Osteocyte (in vitro differentiated cells): ENCODE results near the gene IFT43. TPM values are rescaled to one million over a fixed set of nuclear protein-coding genes. Genes with fewer than 3 reads are reported as not detected.

Experiments
- DNase-seq: peaks from one replicate; pipeline ENCODE4 v3.0.0; 2021; ENCODE audit warnings: mixed read lengths; ENCODE audit not compliant: unreplicated experiment; ENCODE audit errors: extremely low spot score
- H3K27ac Mint-ChIP-seq: one replicate; pipeline ENCODE4 v1.8.0; 2021; ENCODE audit warnings: mild to moderate bottlenecking, mixed read lengths; ENCODE audit not compliant: unreplicated experiment
- H3K27me3 Mint-ChIP-seq: one replicate; pipeline ENCODE4 v1.8.0; 2021; ENCODE audit warnings: mixed read lengths; ENCODE audit not compliant: unreplicated experiment
- H3K36me3 Mint-ChIP-seq: one replicate; pipeline ENCODE4 v1.8.0; 2021; ENCODE audit warnings: mixed read lengths; ENCODE audit not compliant: unreplicated experiment
- H3K4me1 Mint-ChIP-seq: one replicate; pipeline ENCODE4 v1.8.0; 2021; ENCODE audit warnings: mixed read lengths; ENCODE audit not compliant: unreplicated experiment
- H3K4me3 Mint-ChIP-seq: one replicate; pipeline ENCODE4 v1.8.0; 2021; ENCODE audit warnings: mild to moderate bottlenecking, moderate library complexity, mixed read lengths; ENCODE audit not compliant: unreplicated experiment
- H3K9me3 Mint-ChIP-seq: one replicate; pipeline ENCODE4 v1.8.0; 2021; ENCODE audit warnings: mixed read lengths; ENCODE audit not compliant: unreplicated experiment
- total RNA-seq: library from RNA; stranded (reverse); gene quantifications from 2 replicates; pipeline ENCODE4 v1.2.1, GENCODE V29; 2021
- TF ChIP-seq, protein P1 (sequence below): fragments of 200-600 bp; sonication (generic); IDR thresholded peaks from 2 replicates; pipeline ENCODE4 v1.5.0; 2021; ENCODE audit warnings: antibody characterized with exemption, mild to moderate bottlenecking, moderate library complexity

Gene IFT43
- total RNA-seq, 1 donor from 2014 or later: 29.0 TPM

GRCh38 chr14:76011930-76012329 lies 26.4 kb downstream of the IFT43 start:
- Mint-ChIP-seq H3K27ac (no peak overlapping the region), H3K4me3 (no peak overlapping the region), H3K4me1 (peaks cover 2% of the 10 kb centered on the region), H3K36me3 (peaks cover 61% of the 10 kb centered on the region), H3K9me3 (no peaks in the 10 kb centered on the region), H3K27me3 (no peaks in the 10 kb centered on the region)
- DNase-seq: no peak
- TF ChIP-seq, protein P1, sequence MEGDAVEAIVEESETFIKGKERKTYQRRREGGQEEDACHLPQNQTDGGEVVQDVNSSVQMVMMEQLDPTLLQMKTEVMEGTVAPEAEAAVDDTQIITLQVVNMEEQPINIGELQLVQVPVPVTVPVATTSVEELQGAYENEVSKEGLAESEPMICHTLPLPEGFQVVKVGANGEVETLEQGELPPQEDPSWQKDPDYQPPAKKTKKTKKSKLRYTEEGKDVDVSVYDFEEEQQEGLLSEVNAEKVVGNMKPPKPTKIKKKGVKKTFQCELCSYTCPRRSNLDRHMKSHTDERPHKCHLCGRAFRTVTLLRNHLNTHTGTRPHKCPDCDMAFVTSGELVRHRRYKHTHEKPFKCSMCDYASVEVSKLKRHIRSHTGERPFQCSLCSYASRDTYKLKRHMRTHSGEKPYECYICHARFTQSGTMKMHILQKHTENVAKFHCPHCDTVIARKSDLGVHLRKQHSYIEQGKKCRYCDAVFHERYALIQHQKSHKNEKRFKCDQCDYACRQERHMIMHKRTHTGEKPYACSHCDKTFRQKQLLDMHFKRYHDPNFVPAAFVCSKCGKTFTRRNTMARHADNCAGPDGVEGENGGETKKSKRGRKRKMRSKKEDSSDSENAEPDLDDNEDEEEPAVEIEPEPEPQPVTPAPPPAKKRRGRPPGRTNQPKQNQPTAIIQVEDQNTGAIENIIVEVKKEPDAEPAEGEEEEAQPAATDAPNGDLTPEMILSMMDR: no peak

GRCh38 chr14:76012354-76012753 lies 26.8 kb downstream of the IFT43 start:
- Mint-ChIP-seq H3K27ac (no peak overlapping the region), H3K4me1 (peaks cover 2% of the 10 kb centered on the region), H3K9me3 (peaks cover under 1% of the 10 kb centered on the region), H3K27me3 (no peaks in the 10 kb centered on the region), H3K36me3 (peaks cover 61% of the 10 kb centered on the region), H3K4me3 (no peak overlapping the region)
- no peak for DNase-seq
- TF ChIP-seq, protein P1: no peak

DNA sequence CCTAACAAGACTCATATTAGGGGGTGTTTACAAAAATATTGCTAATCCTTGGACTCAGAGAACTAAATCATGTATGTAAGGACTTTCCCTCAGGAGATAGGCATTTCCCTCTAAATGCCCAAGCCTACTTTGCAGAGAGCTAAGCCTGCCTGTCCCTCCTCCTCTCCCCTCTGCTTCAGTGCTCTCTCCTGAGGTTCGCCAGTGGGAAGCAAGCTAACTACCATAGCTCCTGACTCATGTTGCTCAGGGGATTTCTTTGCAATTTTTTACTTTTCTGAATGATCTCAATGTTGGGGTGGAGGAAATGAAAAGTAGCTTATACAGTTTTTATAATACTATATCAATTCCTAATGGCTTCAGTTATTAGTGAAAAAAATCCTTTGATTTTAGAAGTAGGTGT lies 29.6 kb downstream of the IFT43 start:
- TF ChIP-seq, protein P1: no peak
- Mint-ChIP-seq H3K4me3 (no peak overlapping the region), H3K27me3 (no peaks in the 10 kb centered on the region), H3K27ac (no peak overlapping the region), H3K4me1 (peaks cover 2% of the 10 kb centered on the region), H3K9me3 (peaks cover 24% of the 10 kb centered on the region), H3K36me3 (peaks cover 83% of the 10 kb centered on the region)
- DNase-seq: no peak

GRCh38 chr14:76015668-76016067 lies 30.1 kb downstream of the IFT43 start:
- TF ChIP-seq, protein P1: no peak

GRCh38 chr14:76019676-76020075 lies 34.1 kb downstream of the IFT43 start:
- Mint-ChIP-seq H3K9me3 (peaks cover 28% of the 10 kb centered on the region), H3K4me1 (no peaks in the 10 kb centered on the region), H3K4me3 (no peak overlapping the region), H3K27ac (no peak overlapping the region), H3K27me3 (no peaks in the 10 kb centered on the region), H3K36me3 (peaks cover 77% of the 10 kb centered on the region)
- TF ChIP-seq, protein P1: no peak
- no peak for DNase-seq

More at GRCh38 chr14:76015668-76016067, 30.1 kb downstream of the IFT43 start:
- Mint-ChIP-seq H3K9me3 (peaks cover 28% of the 10 kb centered on the region), H3K27me3 (no peaks in the 10 kb centered on the region), H3K27ac (no peak overlapping the region), H3K4me3 (no peak overlapping the region), H3K4me1 (peaks cover 2% of the 10 kb centered on the region), H3K36me3 (peaks cover 86% of the 10 kb centered on the region)
- no peak for DNase-seq
